ENCODE measurements around the gene AFF3. TPM values are rescaled to one million over a fixed set of nuclear protein-coding genes. Genes with fewer than 3 reads are reported as not detected.

Gene AFF3
- total RNA-seq, 1 experiment from 2014 or later = 0.61 TPM

- no peak for TF ChIP-seq CTCF (IDR thresholded peaks at IDR 0.05 in 2 of 3, conservative IDR thresholded peaks at IDR 0.05 in 1 of 3; ENCODE audit: borderline replicate concordance in 1 of 3, insufficient read depth in 1 of 3, low read depth in 2 of 3, low read length in 2 of 3)
These were observed 309.5 kb downstream of the AFF3 start (continued) for GRCh38 chr2:99832926-99833325.

GRCh38 chr2:99831772-99832171 lies 310.6 kb downstream of the AFF3 start:
- Histone ChIP-seq H3K9me2 (ENCODE audit: insufficient read depth) (no peaks in the 10 kb centered on the region), H3K4me3 (replicated peaks in 1 of 2; ENCODE audit: low read depth in 1 of 2, low read length in 2 of 2) (no peak overlapping the region), H3K79me2 (ENCODE audit: insufficient read depth, low read length) (no peaks in the 10 kb centered on the region), H3K4me2 (ENCODE audit: low read length) (no peak overlapping the region), H3K9me3 (ENCODE audit: control insufficient read depth in 1 of 2, insufficient read depth in 1 of 2, low read depth in 1 of 2, low read length in 2 of 2) (no peaks in the 10 kb centered on the region), H2AFZ (ENCODE audit: low read depth, low read length, poor library complexity, severe bottlenecking) (no peak overlapping the region), H3K36me3 (ENCODE audit: control insufficient read depth in 1 of 2, insufficient read depth in 2 of 2, low read length in 2 of 2) (no peaks in the 10 kb centered on the region), H3K4me1 (ENCODE audit: control insufficient read depth in 1 of 2, insufficient read depth in 2 of 2, low read length in 2 of 2) (no peaks in the 10 kb centered on the region), H3K9ac (ENCODE audit: low read length) (no peak overlapping the region), H4K20me1 (ENCODE audit: insufficient read depth) (no peaks in the 10 kb centered on the region), H3K27ac (ENCODE audit: low read depth, low read length) (no peak overlapping the region), H3K27me3 (ENCODE audit: insufficient read depth, low read length) (peaks cover 63% of the 10 kb centered on the region)
- CTCF ChIA-PET = no interaction called here
- intact Hi-C loops (cut with micrococcal nuclease) = no loop called here
- POLR2A ChIA-PET = no interaction called here
- no peak for DNase-seq (ENCODE audit: low read depth, low spot score)
- no peak for ATAC-seq
- TF ChIP-seq TCF7L2 (IDR thresholded peaks at IDR 0.05; ENCODE audit: borderline replicate concordance, extremely low read depth, insufficient read depth, insufficient read length) (no peak), EZH2 (IDR thresholded peaks at IDR 0.05) (peak; percentile 58; the same call in 1 of the 2 replicates)
- BruUV-seq (replicated peaks) = no TSS peak
- RAD21 ChIA-PET (ENCODE audit: low non-redundant PET in 1 of 2, low total read pairs in 2 of 2, uncharacterized antibody in 2 of 2, unreplicated experiment in 2 of 2) = no interaction called here

GRCh38 chr2:99827296-99827999 lies 314.9 kb downstream of the AFF3 start:
- DNase-seq (ENCODE audit: low read depth, low spot score) (no peak), ATAC-seq (no peak)
- ChIA-PET POLR2A (no interaction called here), CTCF (no interaction called here), RAD21 (ENCODE audit: low non-redundant PET in 1 of 2, low total read pairs in 2 of 2, uncharacterized antibody in 2 of 2, unreplicated experiment in 2 of 2) (no interaction called here)
- H3K4me3 ChIP-seq (replicated peaks in 1 of 2; ENCODE audit: low read depth in 1 of 2, low read length in 2 of 2) = no peak overlapping the region
- H3K27ac ChIP-seq (ENCODE audit: low read depth, low read length) = no peak overlapping the region
- no peaks in the 10 kb centered on the region for H4K20me1 ChIP-seq (ENCODE audit: insufficient read depth)
- no peaks in the 10 kb centered on the region for H3K9me3 ChIP-seq (ENCODE audit: control insufficient read depth in 1 of 2, insufficient read depth in 1 of 2, low read depth in 1 of 2, low read length in 2 of 2)
- intact Hi-C loops (cut with micrococcal nuclease) = no loop called here
- no peaks in the 10 kb centered on the region for H3K79me2 ChIP-seq (ENCODE audit: insufficient read depth, low read length)
- no peaks in the 10 kb centered on the region for H3K36me3 ChIP-seq (ENCODE audit: control insufficient read depth in 1 of 2, insufficient read depth in 2 of 2, low read length in 2 of 2)
- no peaks in the 10 kb centered on the region for H3K4me1 ChIP-seq (ENCODE audit: control insufficient read depth in 1 of 2, insufficient read depth in 2 of 2, low read length in 2 of 2)
- H3K4me2 ChIP-seq (ENCODE audit: low read length) = no peak overlapping the region
- no TSS peak for BruUV-seq (replicated peaks)
- H3K9me2 ChIP-seq (ENCODE audit: insufficient read depth) = no peaks in the 10 kb centered on the region
- H3K9ac ChIP-seq (ENCODE audit: low read length) = no peak overlapping the region
- H2AFZ ChIP-seq (ENCODE audit: low read depth, low read length, poor library complexity, severe bottlenecking) = no peak overlapping the region
- H3K27me3 ChIP-seq (ENCODE audit: insufficient read depth, low read length) = peaks cover 63% of the 10 kb centered on the region
- no peak for TF ChIP-seq CBX3 (IDR thresholded peaks at IDR 0.05; ENCODE audit: low read depth)
- TF ChIP-seq ZNF274 (IDR thresholded peaks at IDR 0.05; ENCODE audit: low read depth, low read length) = no peak
- TF ChIP-seq POLR2A (IDR thresholded peaks at IDR 0.05; ENCODE audit: borderline replicate concordance, extremely low read depth, insufficient read depth, insufficient read length) = no peak
- no peak for TF ChIP-seq ELF1 (IDR thresholded peaks at IDR 0.05; ENCODE audit: borderline replicate concordance, low read depth)
- TF ChIP-seq RAD21 (IDR thresholded peaks at IDR 0.05; ENCODE audit: low read depth) = no peak
- no peak for TF ChIP-seq REST (IDR thresholded peaks at IDR 0.05; ENCODE audit: low read depth)
- TF ChIP-seq ZFX (IDR thresholded peaks at IDR 0.05) = no peak
- no peak for TF ChIP-seq MAX (IDR thresholded peaks at IDR 0.05)
- no peak for TF ChIP-seq YY1 (IDR thresholded peaks at IDR 0.05; ENCODE audit: extremely low read depth, insufficient replicate concordance, low read depth, low read length)

Measured in HCT116 (cell line).